Head of caudate nucleus (tissue), 42 donors: ENCODE results near the gene TMPRSS3.

Experiments used
- DNase-seq, 42 donors: peaks; one replicate each; pipeline versions ENCODE4 v3.0.0 to v3.0.0-alpha.2; 2020 to 2021; ENCODE audit warnings: mixed read lengths in 7 of 42
- intact Hi-C: fragments of 100-400 bp; cut with DNase I; formaldehyde crosslinking; loops from one replicate; pipeline ENCODE4 v1.15.0; 2022

TMPRSS3 gene

GRCh38 chr21:42362700-42363099, 33.2 kb downstream of the TMPRSS3 start:
- no peak for DNase-seq
- intact Hi-C loops, result no loop called here

GRCh38 chr21:42362198-42362597, 33.7 kb downstream of the TMPRSS3 start:
- no peak for DNase-seq
- intact Hi-C loops, result no loop called here

- no peak for DNase-seq
- intact Hi-C loops, result no loop called here
Observed at GRCh38 chr21:42361286-42361685, 34.6 kb downstream of the TMPRSS3 start.

DNA sequence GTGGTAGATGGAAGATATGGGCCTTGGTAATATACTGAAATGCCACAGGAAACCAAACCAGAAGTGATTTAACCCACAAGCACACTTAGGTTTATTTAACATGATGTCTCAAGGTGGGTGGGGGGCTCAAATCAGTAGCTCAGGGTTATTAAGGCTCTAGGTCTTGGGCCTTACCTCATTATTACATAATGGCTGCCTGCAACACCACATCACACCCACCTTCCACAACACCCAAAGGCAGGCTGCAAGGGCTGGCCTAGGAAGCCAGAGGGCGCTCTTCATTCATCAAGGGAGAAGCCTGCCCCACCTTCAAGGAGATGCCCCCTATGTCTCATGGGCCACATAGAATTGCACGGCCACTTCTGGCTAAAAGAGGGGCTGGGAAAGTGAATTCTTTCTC, 35.5 kb downstream of the TMPRSS3 start:
- intact Hi-C loops, result no loop called here
- DNase-seq, result no peak

DNA sequence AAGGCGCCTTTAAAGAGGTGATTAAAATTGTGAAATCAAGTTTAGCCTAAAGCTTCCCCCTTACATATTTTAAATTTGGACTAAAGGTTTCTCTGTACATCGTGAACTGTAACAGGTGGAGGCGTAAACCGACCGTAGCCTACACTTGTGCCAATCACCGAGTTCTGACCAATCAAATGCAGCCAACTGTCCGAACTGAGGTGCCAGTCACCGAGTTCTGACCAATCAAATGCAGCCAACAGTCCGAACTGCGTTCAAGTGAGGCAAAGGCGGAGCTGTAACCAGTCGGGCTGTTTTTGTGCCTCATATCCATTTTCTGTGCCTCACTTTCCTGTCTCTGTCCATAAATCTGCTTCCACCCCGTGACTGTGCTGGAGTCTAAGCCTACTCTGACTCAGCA, 36.9 kb downstream of the TMPRSS3 start:
- intact Hi-C loops, result no loop called here
- DNase-seq, result no peak

- intact Hi-C loops, result no loop called here
- DNase-seq, result no peak
Observed at GRCh38 chr21:42358261-42358660, 37.6 kb downstream of the TMPRSS3 start.

DNA sequence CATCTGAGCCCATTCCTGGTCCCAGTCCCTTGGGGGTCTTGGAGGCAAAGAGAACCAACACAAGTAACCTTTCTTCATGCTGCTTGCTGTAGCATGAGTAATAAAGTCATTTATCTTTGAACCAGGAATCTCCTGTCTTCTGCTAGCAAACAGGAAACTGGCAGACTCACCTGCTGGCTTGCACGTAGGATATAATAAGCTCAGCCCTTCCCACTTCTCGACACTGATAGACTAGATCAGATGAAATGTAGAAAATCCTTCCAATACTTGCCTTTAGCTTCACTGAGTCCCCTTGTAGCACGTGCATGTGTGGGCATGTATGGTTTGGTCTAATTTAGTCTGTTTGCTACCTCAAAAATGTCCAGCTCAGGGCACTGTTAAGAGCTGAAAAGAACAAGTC, 38.5 kb downstream of the TMPRSS3 start:
- DNase-seq, result no peak
- intact Hi-C loops, result no loop called here

GRCh38 chr21:42356650-42357049, 39.2 kb downstream of the TMPRSS3 start:
- no peak for DNase-seq
- intact Hi-C loops, result no loop called here

DNA sequence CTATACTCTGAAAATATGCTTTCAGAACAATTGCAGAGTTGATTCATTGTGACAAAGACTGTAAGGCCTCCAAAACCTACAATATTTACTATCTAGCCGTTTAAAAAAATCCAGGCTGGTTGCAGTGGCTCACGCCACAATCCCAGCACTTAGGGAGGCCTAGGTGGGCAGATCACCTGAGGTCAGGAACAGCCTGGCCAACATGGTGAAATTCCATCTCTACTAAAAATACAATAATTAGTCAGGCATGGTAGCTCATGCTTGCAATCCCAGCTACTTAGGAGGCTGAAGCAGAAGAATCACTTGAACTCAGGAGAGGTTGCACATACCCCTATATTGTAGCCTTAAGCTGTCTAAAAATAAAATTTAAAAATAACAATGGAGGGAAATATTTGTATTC, 39.8 kb downstream of the TMPRSS3 start:
- intact Hi-C loops, result no loop called here
- DNase-seq, result no peak

- no peak for DNase-seq
- intact Hi-C loops, result no loop called here
Observed at GRCh38 chr21:42353623-42354022, 42.2 kb downstream of the TMPRSS3 start.

DNA sequence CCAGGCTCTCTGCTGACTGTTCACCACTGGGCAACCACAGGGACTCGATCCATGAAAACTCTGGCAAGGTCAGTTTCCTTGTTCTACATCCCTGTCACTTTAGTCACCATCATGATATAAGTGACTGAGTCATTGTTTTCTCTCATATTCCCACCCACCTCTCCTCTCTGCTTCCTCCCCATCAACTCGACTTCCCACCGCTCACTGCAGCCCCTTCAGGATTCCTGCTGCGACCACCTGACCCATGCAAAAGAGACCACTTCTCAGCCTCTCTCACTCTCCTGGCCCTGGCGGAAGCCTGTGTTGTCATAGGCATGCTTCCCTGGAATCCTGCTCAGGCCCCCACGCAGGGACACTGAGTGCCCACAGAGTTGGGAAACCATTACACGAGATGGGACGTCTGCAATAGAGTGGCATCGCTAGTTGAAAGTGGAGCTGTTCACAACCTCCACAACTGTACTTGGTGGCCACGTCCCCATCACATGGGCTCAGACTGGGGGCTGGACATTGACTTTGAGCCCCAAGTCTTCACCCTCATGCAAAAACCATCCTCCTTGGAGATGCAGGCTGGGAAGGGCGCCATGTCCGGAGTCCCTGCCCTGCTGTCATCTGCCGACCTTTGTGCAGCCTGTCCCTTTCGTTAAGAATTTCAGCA, 43.3 kb downstream of the TMPRSS3 start:
- intact Hi-C loops, result no loop called here
- DNase-seq, result peak in 7 of 42 donors; percentile 0 to 14 (median 7)

DNA sequence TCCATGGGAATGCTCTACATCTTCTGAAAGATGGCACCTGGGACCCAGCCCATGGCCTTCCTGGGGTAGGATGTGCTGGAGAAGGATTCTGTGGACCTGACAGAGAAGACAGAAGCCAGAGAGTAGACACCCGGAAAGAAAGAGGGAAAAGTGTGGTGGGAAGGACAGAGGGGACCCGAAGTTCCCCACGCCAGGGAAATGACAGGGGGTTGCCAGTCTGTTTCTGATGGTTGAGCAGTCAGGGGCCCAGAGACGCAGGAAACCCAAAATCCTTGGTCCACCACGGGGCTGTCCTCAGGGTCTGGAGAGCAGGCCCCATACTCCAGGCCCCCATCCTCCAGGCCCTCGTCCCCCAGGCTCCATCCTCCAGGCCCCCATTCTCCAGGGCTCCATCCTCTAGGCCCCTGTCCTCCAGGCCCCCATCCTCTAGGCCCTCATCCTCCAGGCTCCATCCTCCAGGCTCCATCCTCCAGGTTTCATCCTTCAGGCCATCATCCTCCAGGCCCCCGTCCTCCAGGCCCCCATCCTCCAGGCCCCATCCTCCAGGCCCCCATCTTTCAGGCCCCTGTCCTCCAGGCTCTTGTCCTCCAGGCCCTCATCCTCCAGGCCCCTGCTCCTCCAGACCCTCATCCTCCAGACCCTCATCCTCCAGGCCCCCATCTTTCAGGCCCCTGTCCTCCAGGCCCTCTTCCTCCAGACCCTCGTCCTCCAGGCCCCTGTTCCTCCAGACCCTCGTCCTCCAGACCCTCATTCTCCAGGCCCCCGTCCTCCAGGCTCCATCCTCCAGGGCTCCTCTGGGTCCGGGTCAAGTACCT, 44.0 kb downstream of the TMPRSS3 start:
- DNase-seq, result peak in 6 of 42 donors; percentile 3 to 35 (median 9)
- intact Hi-C loops, result no loop called here

- intact Hi-C loops, result no loop called here
- DNase-seq, result peak in 6 of 42 donors; percentile 7 to 43 (median 10)
Observed at GRCh38 chr21:42350927-42351426, 44.9 kb downstream of the TMPRSS3 start, which contains the start of gene TFF2. TSS of gene TFF2 (minus strand) at chr21:42350994. CDS start at chr21:42350957, 37 bp downstream.

GRCh38 chr21:42350318-42350910, 45.4 kb downstream of the TMPRSS3 start:
- intact Hi-C loops, result no loop called here
- peak in 4 of 42 donors; percentile 1 to 34 (median 7) for DNase-seq

GRCh38 chr21:42349420-42350317, 46.2 kb downstream of the TMPRSS3 start:
- DNase-seq, result peak in 4 of 42 donors; percentile 3 to 31 (median 8)
- intact Hi-C loops, result no loop called here

GRCh38 chr21:42348762-42349161, 47.1 kb downstream of the TMPRSS3 start:
- intact Hi-C loops, result no loop called here
- no peak for DNase-seq

DNA sequence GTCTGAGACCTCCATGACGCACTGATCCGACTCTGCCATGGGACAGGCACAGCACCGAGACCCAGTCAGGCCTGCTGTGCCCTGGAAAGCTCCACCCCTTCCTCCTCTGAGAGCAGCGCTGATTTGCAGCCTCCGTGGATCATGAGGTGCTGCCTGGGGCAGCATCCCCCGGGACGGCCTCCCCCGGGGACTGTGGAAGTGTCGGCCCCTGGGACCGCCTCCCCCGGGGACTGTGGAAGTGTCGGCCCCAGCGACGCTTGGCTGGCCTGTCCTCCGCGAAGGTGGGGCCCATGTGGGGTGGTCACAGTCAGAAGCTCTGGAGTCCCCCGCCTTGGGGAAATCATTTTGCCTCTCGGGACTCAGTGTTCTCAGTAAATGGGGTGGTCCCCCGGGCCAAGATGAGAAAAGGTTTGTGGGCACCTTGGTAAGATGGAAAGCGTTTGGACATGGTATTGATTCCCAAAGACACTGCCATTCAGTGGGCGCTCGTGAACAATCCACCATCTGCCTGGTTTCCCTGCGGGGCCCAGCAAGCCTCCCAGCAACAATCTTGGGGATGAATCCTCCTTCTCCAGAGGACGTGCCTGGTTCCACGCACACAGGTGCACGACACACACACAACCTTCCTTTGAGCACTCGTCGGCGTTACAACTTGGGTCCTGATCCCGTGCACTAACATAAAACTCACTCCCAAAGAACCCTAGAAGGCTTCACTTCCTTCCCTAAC, 48.1 kb downstream of the TMPRSS3 start:
- peak in 1 of 42 donors; percentile 21 for DNase-seq

GRCh38 chr21:42346866-42347600, 48.8 kb downstream of the TMPRSS3 start:
- intact Hi-C loops, result no loop called here
- DNase-seq, result peak in 1 of 42 donors; percentile 24

More for the DNA sequence above, 48.1 kb downstream of the TMPRSS3 start:
- intact Hi-C loops, result no loop called here
